Liver (tissue), 9 donors: Measurements from ENCODE around the gene CD226. TPM values are rescaled to one million over a fixed set of nuclear protein-coding genes. Genes with fewer than 3 reads are reported as not detected.

Experiments used
- DNase-seq: peaks from one replicate; pipeline ENCODE4 v3.0.0-alpha.2; 2017; ENCODE audit warnings: low spot score
- H3K27ac ChIP-seq, 2 donors: one replicate each; pipeline ENCODE4 v1.7.0; 2013; ENCODE audit warnings: inconsistent platforms in 2 of 2, low read length in 2 of 2, control low read depth in 1 of 2, low read depth in 1 of 2, mild to moderate bottlenecking in 1 of 2
- H3K27me3 ChIP-seq, 4 donors: one replicate each; pipeline versions ENCODE4 v1.6.1 to v1.7.0; 2013; ENCODE audit warnings: low read length in 3 of 4, inconsistent platforms in 1 of 4, mild to moderate bottlenecking in 1 of 4, moderate library complexity in 1 of 4; ENCODE audit not compliant: control insufficient read depth in 4 of 4, insufficient read depth in 4 of 4
- H3K36me3 ChIP-seq, 4 donors: one replicate each; pipeline versions ENCODE4 v1.6.1 to v1.7.0; 2013; ENCODE audit warnings: low read length in 3 of 4, mild to moderate bottlenecking in 3 of 4, low read depth in 1 of 4, moderate library complexity in 1 of 4; ENCODE audit not compliant: control insufficient read depth in 4 of 4, insufficient read depth in 3 of 4
- H3K4me1 ChIP-seq, 4 donors: one replicate each; pipeline versions ENCODE4 v1.6.1 to v1.7.0; 2013; ENCODE audit warnings: low read length in 3 of 4, mild to moderate bottlenecking in 3 of 4, moderate library complexity in 1 of 4; ENCODE audit not compliant: control insufficient read depth in 4 of 4, insufficient read depth in 4 of 4
- H3K4me3 ChIP-seq, 3 donors: one replicate each; pipeline versions ENCODE4 v1.6.1 to v1.7.0; 2013; ENCODE audit warnings: low read length in 3 of 3, control low read depth in 1 of 3, low read depth in 1 of 3, mild to moderate bottlenecking in 1 of 3
- H3K9ac ChIP-seq, 2 donors: one replicate each; pipeline ENCODE4 v1.7.0; 2013; ENCODE audit warnings: low read length in 2 of 2, mild to moderate bottlenecking in 2 of 2, moderate library complexity in 2 of 2, control low read depth in 1 of 2, low read depth in 1 of 2
- H3K9me3 ChIP-seq, 4 donors: one replicate each; pipeline versions ENCODE4 v1.6.1 to v1.7.0; 2013; ENCODE audit warnings: low read length in 3 of 4; ENCODE audit not compliant: control insufficient read depth in 4 of 4
- EGR1 ChIP-seq, 2 donors: IDR thresholded peaks; 2 replicates each; pipeline ENCODE4 v1.6.1; 2016 to 2018; ENCODE audit warnings: antibody characterized with exemption in 2 of 2, low read depth in 2 of 2
- FOXA1 ChIP-seq: IDR thresholded peaks from 2 replicates; pipeline ENCODE4 v1.6.1; 2016; ENCODE audit warnings: antibody characterized with exemption
- FOXA2 ChIP-seq: IDR thresholded peaks from 2 replicates; pipeline ENCODE4 v1.6.1; 2016; ENCODE audit warnings: antibody characterized with exemption
- GABPA ChIP-seq, 2 donors: IDR thresholded peaks in 1 of 2; conservative IDR thresholded peaks in 1 of 2; 2 replicates each; pipeline ENCODE4 v1.6.1; 2016; ENCODE audit warnings: antibody characterized with exemption in 2 of 2, mild to moderate bottlenecking in 1 of 2, moderate library complexity in 1 of 2
- HNF4A ChIP-seq, 2 donors: conservative IDR thresholded peaks; 2 replicates each; pipeline ENCODE4 v1.6.1; 2016; ENCODE audit warnings: antibody characterized with exemption in 2 of 2, mild to moderate bottlenecking in 2 of 2
- HNF4G ChIP-seq: IDR thresholded peaks from 2 replicates; pipeline ENCODE4 v1.6.1; 2016; ENCODE audit warnings: antibody characterized with exemption
- JUND ChIP-seq, 2 donors: IDR thresholded peaks; 2 replicates each; pipeline ENCODE4 v1.6.1; 2016; ENCODE audit warnings: antibody characterized with exemption in 2 of 2
- NR2F2 ChIP-seq: IDR thresholded peaks from 2 replicates; pipeline ENCODE4 v1.6.1; 2016; ENCODE audit warnings: antibody characterized with exemption
- RAD21 ChIP-seq, 2 donors: IDR thresholded peaks; 2 replicates each; pipeline ENCODE4 v1.6.1; 2016; ENCODE audit warnings: antibody characterized with exemption in 2 of 2, mild to moderate bottlenecking in 2 of 2
- RXRA ChIP-seq, 2 donors: IDR thresholded peaks; 2 replicates each; pipeline ENCODE4 v1.6.1; 2017 to 2018; ENCODE audit warnings: antibody characterized with exemption in 2 of 2, mild to moderate bottlenecking in 1 of 2
- SP1 ChIP-seq: IDR thresholded peaks from 2 replicates; pipeline ENCODE4 v1.6.1; 2018; ENCODE audit warnings: antibody characterized with exemption, mild to moderate bottlenecking
- TAF1 ChIP-seq: conservative IDR thresholded peaks from 2 replicates; pipeline ENCODE4 v1.6.1; 2016; ENCODE audit warnings: antibody characterized with exemption, mild to moderate bottlenecking
- YY1 ChIP-seq: IDR thresholded peaks from 2 replicates; pipeline ENCODE4 v1.6.1; 2016; ENCODE audit warnings: antibody characterized with exemption, mild to moderate bottlenecking
- WGBS: extraction: QIAGEN DNeasy Blood & Tissue Kit; methylation state at CpG from one replicate; pipeline ENCODE4 v1.1.7; 2013; 5-methylcytosine and 5-hydroxymethylcytosine counted together
- polyA plus RNA-seq, 2 donors: library from polyadenylated mRNA; stranded (reverse) in 1 of 2; unstranded in 1 of 2; fragments of 200-250 nt in 1 of 2; fragments of >200 nt in 1 of 2; fragmentation: Nextera tagmentation in 1 of 2; extraction: Ambion mirVana in 1 of 2; gene quantifications; one replicate each; pipeline versions ENCODE4 v1.2.1 to v1.2.3, GENCODE V29; 2013 to 2015
- total RNA-seq, 2 donors: library from RNA; depleted of rRNA; stranded (reverse); fragments of >200 nt; gene quantifications; one replicate each; pipeline ENCODE4 v1.2.3, GENCODE V29; 2014
- TF ChIP-seq, protein P1 (sequence below): IDR thresholded peaks from 2 replicates; pipeline ENCODE4 v1.6.1; 2016; ENCODE audit warnings: antibody characterized with exemption
- TF ChIP-seq, protein P2 (sequence below): IDR thresholded peaks from 2 replicates; pipeline ENCODE4 v1.6.1; 2016; ENCODE audit warnings: antibody characterized with exemption
- TF ChIP-seq, protein P3 (sequence below): IDR thresholded peaks from 2 replicates; pipeline ENCODE4 v1.6.1; 2016; ENCODE audit warnings: antibody characterized with exemption
- TF ChIP-seq, protein P4 (sequence below): IDR thresholded peaks from 2 replicates; pipeline ENCODE4 v1.6.1; 2016; ENCODE audit warnings: antibody characterized with exemption, mild to moderate bottlenecking
- TF ChIP-seq, protein P5 (sequence below): fragments of 150-350 bp; IDR thresholded peaks from 2 replicates; pipeline ENCODE4 v1.5.1; 2017; ENCODE audit warnings: improper control_type of control experiment, low read depth, low read length; ENCODE audit not compliant: missing input control
- donor health status: healthy.
- donor health status: healthy.
- donor health status: healthy.
- donor health status: healthy.
- donor health status: healthy.

CD226 gene
- total and polyA plus RNA-seq, 4 donors = 0.50 to 5.2 (median 3.0) TPM

DNA sequence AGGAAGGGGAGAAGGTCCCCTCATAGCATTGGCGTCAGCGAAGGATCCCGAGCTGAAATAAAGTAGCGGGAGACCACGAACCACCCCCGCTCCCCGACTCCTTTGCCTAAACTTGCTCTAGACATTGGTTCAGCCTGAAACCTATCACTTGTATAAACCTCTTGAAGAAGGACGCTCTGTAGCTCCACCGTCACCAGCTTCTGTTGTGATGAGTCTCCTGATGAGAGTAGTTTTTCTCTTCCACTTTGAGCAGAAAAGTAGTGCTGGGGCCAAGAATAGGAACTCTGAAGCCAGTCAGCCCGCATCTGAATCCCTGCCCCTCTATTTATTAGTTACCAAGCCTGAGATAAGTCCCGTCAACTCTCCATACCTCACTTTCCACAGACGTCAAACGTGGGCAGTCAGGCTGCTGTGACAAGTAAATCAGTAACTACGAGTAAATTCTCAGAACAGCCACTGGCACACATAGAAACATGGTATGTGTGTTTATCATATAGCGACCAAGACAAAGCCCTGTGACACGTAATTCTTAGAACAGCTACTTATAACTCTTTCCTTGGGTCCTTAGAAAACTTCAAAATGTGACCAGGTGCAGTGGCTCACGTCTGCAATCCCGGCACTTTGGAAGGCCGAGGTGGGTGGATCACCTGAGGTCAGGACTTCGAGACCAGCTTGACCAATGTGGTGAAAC lies 61.7 kb downstream of the CD226 start:
- no peak for DNase-seq
- TF ChIP-seq, protein P1, sequence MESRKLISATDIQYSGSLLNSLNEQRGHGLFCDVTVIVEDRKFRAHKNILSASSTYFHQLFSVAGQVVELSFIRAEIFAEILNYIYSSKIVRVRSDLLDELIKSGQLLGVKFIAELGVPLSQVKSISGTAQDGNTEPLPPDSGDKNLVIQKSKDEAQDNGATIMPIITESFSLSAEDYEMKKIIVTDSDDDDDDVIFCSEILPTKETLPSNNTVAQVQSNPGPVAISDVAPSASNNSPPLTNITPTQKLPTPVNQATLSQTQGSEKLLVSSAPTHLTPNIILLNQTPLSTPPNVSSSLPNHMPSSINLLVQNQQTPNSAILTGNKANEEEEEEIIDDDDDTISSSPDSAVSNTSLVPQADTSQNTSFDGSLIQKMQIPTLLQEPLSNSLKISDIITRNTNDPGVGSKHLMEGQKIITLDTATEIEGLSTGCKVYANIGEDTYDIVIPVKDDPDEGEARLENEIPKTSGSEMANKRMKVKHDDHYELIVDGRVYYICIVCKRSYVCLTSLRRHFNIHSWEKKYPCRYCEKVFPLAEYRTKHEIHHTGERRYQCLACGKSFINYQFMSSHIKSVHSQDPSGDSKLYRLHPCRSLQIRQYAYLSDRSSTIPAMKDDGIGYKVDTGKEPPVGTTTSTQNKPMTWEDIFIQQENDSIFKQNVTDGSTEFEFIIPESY = no peak
- no peaks in the 10 kb centered on the region for H3K9me3 ChIP-seq
- H3K27ac ChIP-seq = no peak overlapping the region
- no peak overlapping the region for H3K9ac ChIP-seq
- 85% methylated on average over 20 of the region's 20 CpGs for WGBS
- no peaks in the 10 kb centered on the region for H3K4me1 ChIP-seq
- H3K27me3 ChIP-seq = no peaks in the 10 kb centered on the region
- no peaks in the 10 kb centered on the region for H3K36me3 ChIP-seq
- no peak overlapping the region for H3K4me3 ChIP-seq

DNA sequence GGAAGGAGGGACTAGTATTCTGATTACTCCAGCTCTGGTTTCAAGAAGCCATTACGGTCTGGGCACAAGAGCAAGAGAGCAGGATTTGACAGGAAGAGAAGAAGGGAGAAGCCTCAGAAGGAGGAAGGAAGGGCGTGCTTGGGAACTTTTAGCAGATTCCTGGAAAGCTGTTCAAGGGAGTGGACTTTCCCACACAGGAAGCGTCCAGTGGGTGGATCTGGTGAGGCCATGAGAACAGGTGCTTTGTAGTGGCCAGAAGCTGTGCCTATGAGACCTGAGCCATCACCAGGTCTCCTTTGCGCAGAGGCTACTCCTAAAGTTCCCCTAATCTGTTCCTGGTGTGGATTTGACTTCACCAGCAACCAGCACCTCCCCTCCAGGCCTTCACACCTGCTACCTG lies 62.3 kb downstream of the CD226 start:
- no peaks in the 10 kb centered on the region for H3K9me3 ChIP-seq
- H3K27ac ChIP-seq = no peak overlapping the region
- no peak overlapping the region for H3K4me3 ChIP-seq
- no peak for TF ChIP-seq SP1
- TF ChIP-seq GABPA (IDR thresholded peaks at IDR 0.05 in 1 of 2, conservative IDR thresholded peaks at IDR 0.05 in 1 of 2) = no peak
- no peak for TF ChIP-seq JUND (IDR thresholded peaks at IDR 0.05)
- TF ChIP-seq TAF1 = no peak
- no peak for TF ChIP-seq HNF4A (conservative IDR thresholded peaks at IDR 0.05)
- TF ChIP-seq, protein P2, sequence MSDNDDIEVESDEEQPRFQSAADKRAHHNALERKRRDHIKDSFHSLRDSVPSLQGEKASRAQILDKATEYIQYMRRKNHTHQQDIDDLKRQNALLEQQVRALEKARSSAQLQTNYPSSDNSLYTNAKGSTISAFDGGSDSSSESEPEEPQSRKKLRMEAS = no peak
- TF ChIP-seq HNF4G = no peak
- TF ChIP-seq, protein P3, sequence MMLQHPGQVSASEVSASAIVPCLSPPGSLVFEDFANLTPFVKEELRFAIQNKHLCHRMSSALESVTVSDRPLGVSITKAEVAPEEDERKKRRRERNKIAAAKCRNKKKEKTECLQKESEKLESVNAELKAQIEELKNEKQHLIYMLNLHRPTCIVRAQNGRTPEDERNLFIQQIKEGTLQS = no peak
- TF ChIP-seq RXRA (IDR thresholded peaks at IDR 0.05) = no peak
- TF ChIP-seq, protein P4, sequence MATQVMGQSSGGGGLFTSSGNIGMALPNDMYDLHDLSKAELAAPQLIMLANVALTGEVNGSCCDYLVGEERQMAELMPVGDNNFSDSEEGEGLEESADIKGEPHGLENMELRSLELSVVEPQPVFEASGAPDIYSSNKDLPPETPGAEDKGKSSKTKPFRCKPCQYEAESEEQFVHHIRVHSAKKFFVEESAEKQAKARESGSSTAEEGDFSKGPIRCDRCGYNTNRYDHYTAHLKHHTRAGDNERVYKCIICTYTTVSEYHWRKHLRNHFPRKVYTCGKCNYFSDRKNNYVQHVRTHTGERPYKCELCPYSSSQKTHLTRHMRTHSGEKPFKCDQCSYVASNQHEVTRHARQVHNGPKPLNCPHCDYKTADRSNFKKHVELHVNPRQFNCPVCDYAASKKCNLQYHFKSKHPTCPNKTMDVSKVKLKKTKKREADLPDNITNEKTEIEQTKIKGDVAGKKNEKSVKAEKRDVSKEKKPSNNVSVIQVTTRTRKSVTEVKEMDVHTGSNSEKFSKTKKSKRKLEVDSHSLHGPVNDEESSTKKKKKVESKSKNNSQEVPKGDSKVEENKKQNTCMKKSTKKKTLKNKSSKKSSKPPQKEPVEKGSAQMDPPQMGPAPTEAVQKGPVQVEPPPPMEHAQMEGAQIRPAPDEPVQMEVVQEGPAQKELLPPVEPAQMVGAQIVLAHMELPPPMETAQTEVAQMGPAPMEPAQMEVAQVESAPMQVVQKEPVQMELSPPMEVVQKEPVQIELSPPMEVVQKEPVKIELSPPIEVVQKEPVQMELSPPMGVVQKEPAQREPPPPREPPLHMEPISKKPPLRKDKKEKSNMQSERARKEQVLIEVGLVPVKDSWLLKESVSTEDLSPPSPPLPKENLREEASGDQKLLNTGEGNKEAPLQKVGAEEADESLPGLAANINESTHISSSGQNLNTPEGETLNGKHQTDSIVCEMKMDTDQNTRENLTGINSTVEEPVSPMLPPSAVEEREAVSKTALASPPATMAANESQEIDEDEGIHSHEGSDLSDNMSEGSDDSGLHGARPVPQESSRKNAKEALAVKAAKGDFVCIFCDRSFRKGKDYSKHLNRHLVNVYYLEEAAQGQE = no peak
- no peak for TF ChIP-seq FOXA2
- no peak for TF ChIP-seq RAD21 (IDR thresholded peaks at IDR 0.05)
- TF ChIP-seq NR2F2 = no peak
- TF ChIP-seq, protein P1 = no peak
- TF ChIP-seq FOXA1 = no peak
- no peak for TF ChIP-seq EGR1 (IDR thresholded peaks at IDR 0.05; ENCODE audit: low read depth in 2 of 2)
- TF ChIP-seq, protein P5, sequence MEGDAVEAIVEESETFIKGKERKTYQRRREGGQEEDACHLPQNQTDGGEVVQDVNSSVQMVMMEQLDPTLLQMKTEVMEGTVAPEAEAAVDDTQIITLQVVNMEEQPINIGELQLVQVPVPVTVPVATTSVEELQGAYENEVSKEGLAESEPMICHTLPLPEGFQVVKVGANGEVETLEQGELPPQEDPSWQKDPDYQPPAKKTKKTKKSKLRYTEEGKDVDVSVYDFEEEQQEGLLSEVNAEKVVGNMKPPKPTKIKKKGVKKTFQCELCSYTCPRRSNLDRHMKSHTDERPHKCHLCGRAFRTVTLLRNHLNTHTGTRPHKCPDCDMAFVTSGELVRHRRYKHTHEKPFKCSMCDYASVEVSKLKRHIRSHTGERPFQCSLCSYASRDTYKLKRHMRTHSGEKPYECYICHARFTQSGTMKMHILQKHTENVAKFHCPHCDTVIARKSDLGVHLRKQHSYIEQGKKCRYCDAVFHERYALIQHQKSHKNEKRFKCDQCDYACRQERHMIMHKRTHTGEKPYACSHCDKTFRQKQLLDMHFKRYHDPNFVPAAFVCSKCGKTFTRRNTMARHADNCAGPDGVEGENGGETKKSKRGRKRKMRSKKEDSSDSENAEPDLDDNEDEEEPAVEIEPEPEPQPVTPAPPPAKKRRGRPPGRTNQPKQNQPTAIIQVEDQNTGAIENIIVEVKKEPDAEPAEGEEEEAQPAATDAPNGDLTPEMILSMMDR = no peak
- no peak for TF ChIP-seq YY1
- H3K27me3 ChIP-seq = no peaks in the 10 kb centered on the region
- no peaks in the 10 kb centered on the region for H3K36me3 ChIP-seq
- 89% methylated on average over 4 of the region's 4 CpGs for WGBS
- H3K4me1 ChIP-seq = no peaks in the 10 kb centered on the region
- DNase-seq = no peak
- H3K9ac ChIP-seq = no peak overlapping the region
